ENCODE measurements around the gene ABCC1.
"Not testable (repeated sequence)": the region's sequence is repeated elsewhere in the genome, so short reads cannot be mapped to it uniquely, and the experiment has no call there.

The ABCC1 gene

GRCh38 chr16:15946257-15947044, 3.0 kb upstream of the ABCC1 start:
- no peak for DNase-seq

- no peak for DNase-seq
Measured at GRCh38 chr16:15947983-15948509, 1.4 kb upstream of the ABCC1 start.

- no peak for DNase-seq
Measured at GRCh38 chr16:15948532-15949209, 745 bp upstream of the ABCC1 start.

GRCh38 chr16:15950161-15950854, 892 bp downstream of the ABCC1 start:
- DNase-seq = peak; percentile 13 to 27

GRCh38 chr16:15950869-15951268, 1.5 kb downstream of the ABCC1 start:
- no peak for DNase-seq

- no peak for DNase-seq
Measured at GRCh38 chr16:15951852-15952251, 2.4 kb downstream of the ABCC1 start.

- DNase-seq = peak; percentile 15 to 26
Measured at GRCh38 chr16:15952265-15952711, 2.9 kb downstream of the ABCC1 start.

GRCh38 chr16:15953477-15953876, 4.1 kb downstream of the ABCC1 start:
- DNase-seq = no peak

- DNase-seq = no peak
Measured at GRCh38 chr16:15953929-15954813, 4.8 kb downstream of the ABCC1 start.

GRCh38 chr16:15954814-15955151, 5.4 kb downstream of the ABCC1 start:
- DNase-seq = no peak

GRCh38 chr16:15955425-15955824, 6.0 kb downstream of the ABCC1 start:
- DNase-seq = no peak

GRCh38 chr16:15956106-15956505, 6.7 kb downstream of the ABCC1 start:
- not testable (repeated sequence) for DNase-seq

GRCh38 chr16:15958703-15959348, 9.4 kb downstream of the ABCC1 start:
- no peak for DNase-seq

GRCh38 chr16:15960124-15960971, 10.9 kb downstream of the ABCC1 start:
- no peak for DNase-seq

GRCh38 chr16:15961060-15961511, 11.7 kb downstream of the ABCC1 start:
- DNase-seq = peak; percentile 64 to 68

GRCh38 chr16:15961571-15962090, 12.2 kb downstream of the ABCC1 start:
- DNase-seq = no peak

GRCh38 chr16:15963307-15963910, 14.0 kb downstream of the ABCC1 start:
- DNase-seq = no peak

GRCh38 chr16:15966420-15966819, 17.0 kb downstream of the ABCC1 start:
- no peak for DNase-seq

- DNase-seq = no peak
Measured at GRCh38 chr16:15966836-15967546, 17.6 kb downstream of the ABCC1 start.

Data from activated CD4-positive, alpha-beta T cell treated with anti-CD3 and anti-CD28 coated beads, Interleukin-2, amount 50 U/mL, for 4 hours (primary cell).